ENCODE measurements around the gene WDR77.

WDR77 gene

DNA sequence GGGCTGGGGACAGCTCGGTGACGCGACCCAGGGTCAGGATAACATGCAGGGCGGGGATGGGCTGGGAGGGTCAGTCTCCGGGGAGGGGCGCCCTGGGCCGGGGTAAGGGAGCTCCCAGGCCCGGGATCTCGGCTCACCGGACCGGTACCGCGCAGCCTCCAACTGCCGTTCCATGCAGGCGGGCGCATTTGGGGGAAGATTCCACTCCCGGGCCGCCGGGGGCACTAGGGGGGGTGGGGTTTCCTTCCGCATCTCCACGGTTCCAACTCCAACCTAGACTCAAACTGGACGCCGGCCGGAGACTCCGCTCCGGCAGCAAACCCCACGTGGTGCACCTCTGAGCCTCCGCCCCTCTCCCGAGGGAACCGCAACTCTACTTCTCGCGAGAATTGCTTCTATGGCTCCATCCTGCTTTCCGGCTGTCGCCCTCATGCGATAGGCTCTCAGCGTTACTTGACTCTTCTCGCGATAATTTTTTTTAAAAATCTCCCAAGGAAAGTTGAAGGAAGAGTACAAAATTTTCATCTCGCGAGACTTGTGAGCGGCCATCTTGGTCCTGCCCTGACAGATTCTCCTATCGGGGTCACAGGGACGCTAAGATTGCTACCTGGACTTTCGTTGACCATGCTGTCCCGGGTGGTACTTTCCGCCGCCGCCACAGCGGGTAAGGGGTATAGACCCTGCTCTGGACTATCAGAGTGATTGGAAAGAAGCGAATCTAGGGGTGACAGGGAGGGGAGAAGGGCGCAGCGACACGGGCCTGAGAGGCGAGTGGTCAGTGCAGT, at the start of gene WDR77, which contains the start of gene ATP5PB:
Gene WDR77 (minus strand): TSS at position 339 of the 785 bp plus-strand sequence. CDS start 87 bp downstream, at position 252.
Gene ATP5PB (plus strand): TSS at position 547 of the 785 bp plus-strand sequence. CDS start 78 bp downstream, at position 625.
- peak; percentile 98 for DNase-seq

DNA sequence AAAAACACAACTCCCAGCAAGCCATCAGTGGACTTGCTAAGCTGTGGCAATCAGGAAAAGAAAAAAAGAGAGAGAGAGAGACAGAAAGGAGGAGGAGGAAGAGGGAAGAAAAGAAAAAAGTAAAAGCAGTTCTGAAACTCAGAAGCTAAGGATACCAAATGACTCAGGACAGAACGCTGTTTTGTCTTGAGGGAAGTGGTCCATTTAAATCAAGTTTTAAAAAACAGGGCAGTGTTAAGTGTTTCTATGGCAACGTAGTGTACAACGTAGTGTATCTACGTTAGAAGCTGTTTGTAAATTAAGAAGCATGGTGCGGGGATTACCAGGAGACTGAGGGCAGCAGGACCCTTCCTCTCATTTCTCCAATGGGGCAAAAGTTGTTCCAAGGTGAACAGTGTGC, 48.5 kb upstream of the WDR77 start:
- DNase-seq: no peak

- no peak for DNase-seq
Measured at GRCh38 chr1:111496398-111496797, 47.3 kb upstream of the WDR77 start.

- no peak for DNase-seq
Measured at GRCh38 chr1:111491070-111491469, 42.0 kb upstream of the WDR77 start.

DNA sequence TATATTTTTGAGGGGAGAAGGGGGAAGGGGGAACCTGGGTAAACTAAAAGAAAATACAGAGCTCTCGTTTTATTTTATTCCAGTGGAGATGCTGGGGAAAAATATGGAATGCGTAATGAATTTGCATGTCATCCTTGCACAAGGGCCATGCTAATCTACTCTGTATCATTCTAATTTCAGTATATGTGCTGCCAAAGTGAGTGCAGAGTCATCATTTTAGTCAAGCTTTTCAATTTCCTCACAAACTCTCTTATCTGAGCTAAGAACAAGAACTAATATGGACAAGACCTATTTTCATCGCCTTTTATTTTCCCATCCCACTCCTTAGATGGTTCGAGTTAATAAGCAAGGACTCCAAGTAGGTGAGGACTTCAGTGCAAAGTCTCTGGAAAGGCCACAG, 41.2 kb upstream of the WDR77 start:
- DNase-seq: no peak

DNA sequence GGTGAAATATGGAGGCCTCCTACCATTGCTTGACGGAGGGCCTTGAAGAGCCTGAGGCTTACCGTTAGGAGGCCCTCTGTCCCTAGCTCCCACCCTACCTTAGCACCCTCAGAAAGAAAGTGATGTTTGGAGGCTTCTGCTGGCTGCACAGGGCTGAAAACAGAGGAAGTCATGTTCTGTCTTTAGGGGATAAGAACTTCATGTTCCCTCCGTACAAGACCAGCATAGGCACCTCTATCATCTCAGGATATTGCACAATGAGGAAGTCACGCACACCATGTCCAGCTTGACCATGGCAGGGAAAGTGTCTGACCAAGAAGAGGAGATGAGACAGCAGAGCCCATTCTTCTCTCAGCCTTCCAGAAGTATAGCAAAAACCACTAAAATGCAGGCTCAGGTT, 40.5 kb upstream of the WDR77 start:
- DNase-seq: no peak

DNA sequence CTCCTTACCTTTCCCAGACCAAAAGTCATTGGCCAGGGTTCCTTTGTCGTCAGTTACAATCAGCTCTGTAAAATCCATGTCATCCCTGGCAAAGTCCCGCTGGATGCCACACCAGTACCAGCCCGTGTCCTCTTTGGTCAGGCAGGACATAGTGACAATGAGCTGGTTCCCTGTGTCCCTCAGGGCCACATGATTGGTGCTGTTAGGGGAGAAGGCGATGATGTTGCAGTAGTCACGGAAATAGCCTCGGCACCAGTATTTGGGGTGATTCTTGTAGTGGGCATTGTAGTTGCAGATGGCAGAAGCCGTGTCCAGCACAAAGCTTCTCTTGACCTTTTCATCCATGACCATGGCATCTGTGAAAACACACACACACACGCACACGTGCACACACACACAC, 39.6 kb upstream of the WDR77 start:
- DNase-seq: no peak

DNA sequence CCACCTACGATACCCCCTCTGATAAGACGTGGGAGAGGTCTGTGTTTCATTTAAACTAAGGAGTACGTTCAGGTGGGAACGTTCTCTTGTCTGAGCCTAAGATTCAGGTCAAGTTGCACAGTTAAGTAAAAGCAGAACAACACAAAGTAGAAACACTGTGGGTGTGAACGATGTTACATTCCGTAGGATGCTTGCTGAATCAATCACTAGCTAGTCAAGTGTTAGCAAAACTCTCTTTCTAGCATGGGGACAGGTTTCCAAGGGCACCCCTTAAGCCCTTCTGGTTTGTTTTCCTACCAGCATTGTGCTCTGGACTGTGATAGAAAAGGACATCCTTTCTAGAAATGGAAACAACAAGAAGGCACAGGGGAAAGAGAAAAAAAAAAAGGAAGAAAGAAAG, 38.1 kb upstream of the WDR77 start:
- DNase-seq: no peak

GRCh38 chr1:111486431-111486830, 37.4 kb upstream of the WDR77 start:
- DNase-seq: no peak

DNA sequence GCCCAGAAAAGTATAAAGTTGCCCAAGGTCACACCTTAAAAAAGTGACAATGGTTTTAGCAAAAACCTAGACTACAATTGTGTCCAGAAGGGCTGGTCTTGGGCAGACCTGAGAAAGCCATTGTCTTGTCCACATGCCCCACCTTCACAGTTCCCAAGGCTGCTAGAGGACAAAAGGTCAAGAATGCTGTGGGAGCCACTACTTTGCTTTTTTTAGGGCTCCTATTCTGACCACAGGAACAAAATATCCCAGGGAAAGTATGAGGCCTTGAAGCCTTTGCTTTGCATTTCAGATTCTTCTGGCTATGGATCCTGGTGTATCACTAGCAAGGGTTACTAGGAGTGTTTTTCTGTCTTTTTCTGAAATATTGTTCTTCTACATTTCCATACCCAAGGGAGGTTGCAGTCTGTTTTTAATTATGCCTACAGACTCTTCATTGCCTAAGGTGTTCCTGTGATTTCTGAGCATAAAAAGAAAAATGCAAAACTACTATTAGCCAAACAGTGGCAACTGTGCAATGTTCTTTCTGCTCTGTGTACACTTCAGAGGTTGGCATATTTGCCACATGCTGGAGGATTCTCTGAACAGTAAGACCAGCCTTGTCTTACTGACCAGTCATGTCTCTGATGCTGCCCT, 35.5 kb upstream of the WDR77 start:
- no peak for DNase-seq

- DNase-seq: no peak
Measured at GRCh38 chr1:111483876-111484275, 34.8 kb upstream of the WDR77 start.

GRCh38 chr1:111483166-111483565, 34.1 kb upstream of the WDR77 start:
- no peak for DNase-seq

DNA sequence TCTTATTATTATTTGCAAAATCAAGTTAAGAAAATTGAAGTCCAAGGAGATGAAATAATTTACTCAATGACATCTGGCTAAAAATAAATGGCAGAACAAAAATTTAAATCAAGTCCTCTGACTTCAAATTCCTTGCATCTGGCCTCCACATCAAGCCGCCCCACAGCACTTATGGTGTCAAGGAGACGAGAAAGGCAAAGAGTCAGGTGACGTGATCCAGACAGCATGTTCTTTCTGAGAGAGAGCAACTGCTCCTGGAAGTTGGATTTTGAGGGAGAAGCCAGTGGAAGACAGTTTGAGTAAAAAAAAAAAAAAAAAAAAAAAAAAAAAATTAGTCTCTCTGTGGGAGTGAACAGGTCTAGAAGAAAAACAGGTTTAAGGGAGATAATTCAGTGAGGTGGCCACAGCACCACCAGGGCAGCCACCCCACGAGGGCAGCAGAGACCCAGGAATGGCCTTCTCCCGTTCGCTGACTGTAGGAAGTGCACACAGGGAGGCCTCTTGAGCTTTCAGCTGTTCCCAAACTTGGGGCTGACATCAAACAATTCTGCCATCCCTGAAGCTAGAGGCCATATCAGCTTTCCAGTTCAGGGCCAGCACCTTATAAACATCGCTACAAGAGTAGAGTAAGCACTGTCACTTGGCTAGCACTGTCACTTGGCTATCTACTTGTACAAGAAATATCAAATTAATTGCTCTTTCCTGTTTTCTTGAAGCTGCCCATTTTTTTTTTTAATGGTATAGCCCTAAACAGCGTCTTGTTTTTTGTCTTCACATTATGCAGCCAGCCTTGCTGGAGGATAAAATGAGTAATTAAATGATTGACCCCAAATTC, 32.5 kb upstream of the WDR77 start:
- DNase-seq: peak; percentile 8

GRCh38 chr1:111480674-111481073, 31.6 kb upstream of the WDR77 start:
- DNase-seq: no peak

GRCh38 chr1:111476761-111477309, 27.8 kb upstream of the WDR77 start:
- DNase-seq: no peak

DNA sequence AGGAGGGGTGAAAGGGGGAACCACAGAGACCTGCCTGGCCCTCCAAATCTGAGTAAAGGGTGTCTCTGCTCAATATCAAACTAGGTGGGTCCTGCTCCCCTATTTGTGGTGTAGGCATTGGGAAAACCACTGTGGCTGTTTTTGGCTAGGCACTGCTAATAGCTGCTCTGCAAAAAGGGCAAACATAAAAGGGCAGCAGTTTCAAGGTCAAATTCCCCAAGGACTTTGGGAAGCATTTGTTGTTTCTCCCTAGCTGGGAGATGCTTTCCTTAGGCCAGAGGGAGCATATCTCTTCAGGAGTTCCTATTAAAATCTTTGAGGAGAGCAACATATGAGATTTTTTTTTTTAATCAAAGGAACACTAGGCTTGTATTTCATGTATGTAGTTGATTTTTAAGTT, 27.2 kb upstream of the WDR77 start:
- DNase-seq: no peak

- DNase-seq: no peak
Measured at GRCh38 chr1:111475701-111476100, 26.6 kb upstream of the WDR77 start.

GRCh38 chr1:111474521-111474920, 25.5 kb upstream of the WDR77 start:
- DNase-seq: no peak

- DNase-seq: no peak
Measured at GRCh38 chr1:111474106-111474505, 25.1 kb upstream of the WDR77 start.

GRCh38 chr1:111471538-111471937, 22.5 kb upstream of the WDR77 start:
- DNase-seq: no peak

- DNase-seq: no peak
Measured at GRCh38 chr1:111471012-111471411, 22.0 kb upstream of the WDR77 start.

DNA sequence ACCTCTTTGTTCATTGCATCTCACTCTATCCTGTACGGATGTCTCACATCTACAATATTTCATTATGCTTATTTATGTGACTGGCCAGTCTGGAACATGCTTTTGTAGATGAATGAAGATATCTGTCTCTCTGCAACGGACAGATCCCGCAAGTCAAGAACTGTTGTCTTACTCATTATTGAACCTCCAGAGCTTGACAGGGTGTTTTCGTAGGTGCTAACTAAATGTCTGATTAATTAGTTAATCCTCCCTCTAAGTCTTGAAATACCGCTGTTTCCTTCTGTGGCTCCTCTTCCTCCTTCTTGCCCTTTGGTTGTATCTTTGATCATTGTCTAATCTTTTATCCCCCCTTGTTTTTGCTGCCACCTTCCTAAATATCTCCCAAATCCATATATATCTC, 21.5 kb upstream of the WDR77 start:
- DNase-seq: no peak

- DNase-seq: no peak
Measured at GRCh38 chr1:111469539-111469938, 20.5 kb upstream of the WDR77 start.

All from NCI-H2171 (cell line).